Ectodermal cell (in vitro differentiated cells): ENCODE results near the gene ANKRD33B.
"Not testable (repeated sequence)": the region's sequence is repeated elsewhere in the genome, so short reads cannot be mapped to it uniquely, and the experiment has no call there.

Experiments
- H3K27ac ChIP-seq: 2 replicates; pipeline ENCODE4 v1.7.0; 2013; ENCODE audit warnings: mild to moderate bottlenecking, low read depth, low read length; ENCODE audit not compliant: insufficient read depth, poor library complexity, severe bottlenecking
- H3K27me3 ChIP-seq: 2 replicates; pipeline ENCODE4 v1.7.0; 2013; ENCODE audit warnings: mild to moderate bottlenecking, low read length; ENCODE audit not compliant: insufficient read depth, control insufficient read depth, poor library complexity, severe bottlenecking
- H3K36me3 ChIP-seq: one replicate; pipeline ENCODE4 v1.7.0; 2013; ENCODE audit warnings: low read length; ENCODE audit not compliant: control insufficient read depth, insufficient read depth
- H3K4me1 ChIP-seq: one replicate; pipeline ENCODE4 v1.7.0; 2013; ENCODE audit warnings: low read length; ENCODE audit not compliant: control insufficient read depth, insufficient read depth
- H3K4me3 ChIP-seq: 2 replicates; pipeline ENCODE4 v1.7.0; 2013; ENCODE audit warnings: low read depth, low read length, control low read depth; ENCODE audit not compliant: insufficient read depth
- H3K9me3 ChIP-seq: 2 replicates; pipeline ENCODE4 v1.7.0; 2013; ENCODE audit warnings: mild to moderate bottlenecking, low read length, moderate library complexity; ENCODE audit not compliant: control insufficient read depth
- WGBS, 2 experiments: methylation state at CpG; one replicate each; pipeline ENCODE4 v1.1.7; 2013; ENCODE audit warnings: missing lambda C conversion rate in 2 of 2; 5-methylcytosine and 5-hydroxymethylcytosine counted together

The ANKRD33B gene

GRCh38 chr5:10634562-10634961 lies 70.7 kb downstream of the ANKRD33B start:
- H3K27me3 ChIP-seq: peaks cover 4% of the 10 kb centered on the region
- no peak overlapping the region for H3K27ac ChIP-seq
- H3K9me3 ChIP-seq: no peaks in the 10 kb centered on the region
- H3K4me3 ChIP-seq: no peak overlapping the region
- H3K4me1 ChIP-seq: peaks cover 19% of the 10 kb centered on the region
- no peaks in the 10 kb centered on the region for H3K36me3 ChIP-seq
- WGBS, 2 experiments: 90 to 94% methylated on average over 2 of the region's 2 CpGs

GRCh38 chr5:10635257-10635866 lies 71.5 kb downstream of the ANKRD33B start:
- no peak overlapping the region for H3K4me3 ChIP-seq
- no peaks in the 10 kb centered on the region for H3K9me3 ChIP-seq
- H3K27ac ChIP-seq: no peak overlapping the region
- WGBS, 2 experiments: 45 to 46% methylated on average over 10 of the region's 10 CpGs
- H3K36me3 ChIP-seq: no peaks in the 10 kb centered on the region
- H3K4me1 ChIP-seq: peaks cover 19% of the 10 kb centered on the region
- peaks cover 4% of the 10 kb centered on the region for H3K27me3 ChIP-seq

GRCh38 chr5:10635867-10636350 lies 72.0 kb downstream of the ANKRD33B start:
- Histone ChIP-seq H3K27me3 (peaks cover 4% of the 10 kb centered on the region), H3K4me3 (no peak overlapping the region), H3K36me3 (no peaks in the 10 kb centered on the region), H3K4me1 (peaks cover 19% of the 10 kb centered on the region), H3K27ac (no peak overlapping the region), H3K9me3 (no peaks in the 10 kb centered on the region)
- WGBS, 2 experiments: 58 to 60% methylated on average over 11 of the region's 11 CpGs

- no peak overlapping the region for H3K4me3 ChIP-seq
- H3K27me3 ChIP-seq: peaks cover 4% of the 10 kb centered on the region
- no peaks in the 10 kb centered on the region for H3K36me3 ChIP-seq
- H3K27ac ChIP-seq: no peak overlapping the region
- H3K4me1 ChIP-seq: peaks cover 14% of the 10 kb centered on the region
- no peaks in the 10 kb centered on the region for H3K9me3 ChIP-seq
- WGBS, 2 experiments: 73 to 79% methylated on average over 15 of the region's 15 CpGs
Observed at GRCh38 chr5:10636363-10637142, 72.7 kb downstream of the ANKRD33B start.

GRCh38 chr5:10637944-10638343 lies 74.1 kb downstream of the ANKRD33B start:
- H3K27ac ChIP-seq: no peak overlapping the region
- no peaks in the 10 kb centered on the region for H3K36me3 ChIP-seq
- peaks cover 12% of the 10 kb centered on the region for H3K4me1 ChIP-seq
- H3K9me3 ChIP-seq: no peaks in the 10 kb centered on the region
- H3K27me3 ChIP-seq: peaks cover 4% of the 10 kb centered on the region
- H3K4me3 ChIP-seq: no peak overlapping the region
- WGBS, 2 experiments: 65 to 69% methylated on average over 10 of the region's 10 CpGs

GRCh38 chr5:10638723-10639122 lies 74.9 kb downstream of the ANKRD33B start:
- not testable (repeated sequence) for H3K27ac ChIP-seq, H3K27me3 ChIP-seq, H3K4me3 ChIP-seq, H3K9me3 ChIP-seq, H3K36me3 ChIP-seq
- 93 to 94% methylated on average over 20 to 30 of the region's 48 CpGs for WGBS, 2 experiments
- peaks cover 12% of the 10 kb centered on the region for H3K4me1 ChIP-seq

GRCh38 chr5:10639846-10640368 lies 76.0 kb downstream of the ANKRD33B start:
- Histone ChIP-seq H3K36me3 (no peaks in the 10 kb centered on the region), H3K9me3 (no peaks in the 10 kb centered on the region), H3K27me3 (peaks cover 4% of the 10 kb centered on the region), H3K4me1 (peaks cover 12% of the 10 kb centered on the region), H3K4me3 (no peak overlapping the region), H3K27ac (no peak overlapping the region)
- WGBS, 2 experiments: 95 to 98% methylated on average over 26 to 31 of the region's 48 CpGs

- peaks cover 5% of the 10 kb centered on the region for H3K4me1 ChIP-seq
- H3K4me3 ChIP-seq: no peak overlapping the region
- H3K27ac ChIP-seq: no peak overlapping the region
- WGBS, 2 experiments: 90 to 92% methylated on average over 7 of the region's 7 CpGs
- H3K9me3 ChIP-seq: no peaks in the 10 kb centered on the region
- no peaks in the 10 kb centered on the region for H3K27me3 ChIP-seq
- no peaks in the 10 kb centered on the region for H3K36me3 ChIP-seq
Observed at GRCh38 chr5:10642367-10642766, 78.5 kb downstream of the ANKRD33B start.

GRCh38 chr5:10644192-10644591 lies 80.3 kb downstream of the ANKRD33B start:
- H3K4me3 ChIP-seq: no peak overlapping the region
- no peaks in the 10 kb centered on the region for H3K36me3 ChIP-seq
- H3K27ac ChIP-seq: no peak overlapping the region
- H3K27me3 ChIP-seq: no peaks in the 10 kb centered on the region
- H3K4me1 ChIP-seq: no peaks in the 10 kb centered on the region
- H3K9me3 ChIP-seq: no peaks in the 10 kb centered on the region
- WGBS, 2 experiments: 84 to 86% methylated on average over 9 of the region's 9 CpGs

GRCh38 chr5:10645146-10645545 lies 81.3 kb downstream of the ANKRD33B start:
- no peaks in the 10 kb centered on the region for H3K27me3 ChIP-seq
- no peak overlapping the region for H3K4me3 ChIP-seq
- no peaks in the 10 kb centered on the region for H3K4me1 ChIP-seq
- WGBS, 2 experiments: 93 to 99% methylated on average over 3 of the region's 3 CpGs
- no peaks in the 10 kb centered on the region for H3K9me3 ChIP-seq
- H3K27ac ChIP-seq: no peak overlapping the region
- H3K36me3 ChIP-seq: no peaks in the 10 kb centered on the region
